Adrenal gland (tissue), 5 donors: ENCODE measurements around the gene NRXN3.

ENCODE experiments used
- CTCF ChIP-seq, 6 experiments: fragments of 450-650 bp in 4 of 6; fragments of 200-600 bp in 2 of 6; sonication (generic) in 1 of 6; IDR thresholded peaks; 1 replicate in 5 of 6; 2 replicates in 1 of 6; pipeline versions ENCODE4 v1.5.1 to v1.8.0; 2016 to 2021; ENCODE audit warnings: antibody characterized with exemption in 6 of 6, mild to moderate bottlenecking in 2 of 6, moderate library complexity in 1 of 6
- POLR2A ChIP-seq, 2 donors: fragments of 450-650 bp; IDR thresholded peaks; one replicate each; pipeline ENCODE4 v1.6.1; 2017; ENCODE audit warnings: antibody characterized with exemption in 2 of 2, mild to moderate bottlenecking in 2 of 2, moderate library complexity in 1 of 2
- donor health status: DM: no; HTN: no; CAD: no.

GRCh38 chr14:79254069-79254775 is 1084.0 kb downstream of the NRXN3 start:
- TF ChIP-seq CTCF (IDR thresholded peaks at IDR 0.05): no peak
- no peak for TF ChIP-seq POLR2A (IDR thresholded peaks at IDR 0.05)
